Cardiac fibroblast (primary cell): ENCODE data around the gene KRT74.

Experiments used
- DNase-seq, 2 donors: peaks; one replicate each; pipeline versions ENCODE4 v3.0.0 to v3.0.0-alpha.2; 2010; ENCODE audit warnings: low read depth in 2 of 2
- H3K4me3 ChIP-seq, 2 donors: replicated peaks in 1 of 2; 1 replicate in 1 of 2; 2 replicates in 1 of 2; pipeline ENCODE4 v1.5.1; 2011; ENCODE audit warnings: low read depth in 2 of 2, low read length in 2 of 2, mild to moderate bottlenecking in 2 of 2, moderate library complexity in 1 of 2
- TF ChIP-seq, protein P1 (sequence below): IDR thresholded peaks from one replicate; pipeline ENCODE4 v1.5.1; 2011; ENCODE audit warnings: low read depth, mild to moderate bottlenecking, low read length, inconsistent platforms

The KRT74 gene

DNA sequence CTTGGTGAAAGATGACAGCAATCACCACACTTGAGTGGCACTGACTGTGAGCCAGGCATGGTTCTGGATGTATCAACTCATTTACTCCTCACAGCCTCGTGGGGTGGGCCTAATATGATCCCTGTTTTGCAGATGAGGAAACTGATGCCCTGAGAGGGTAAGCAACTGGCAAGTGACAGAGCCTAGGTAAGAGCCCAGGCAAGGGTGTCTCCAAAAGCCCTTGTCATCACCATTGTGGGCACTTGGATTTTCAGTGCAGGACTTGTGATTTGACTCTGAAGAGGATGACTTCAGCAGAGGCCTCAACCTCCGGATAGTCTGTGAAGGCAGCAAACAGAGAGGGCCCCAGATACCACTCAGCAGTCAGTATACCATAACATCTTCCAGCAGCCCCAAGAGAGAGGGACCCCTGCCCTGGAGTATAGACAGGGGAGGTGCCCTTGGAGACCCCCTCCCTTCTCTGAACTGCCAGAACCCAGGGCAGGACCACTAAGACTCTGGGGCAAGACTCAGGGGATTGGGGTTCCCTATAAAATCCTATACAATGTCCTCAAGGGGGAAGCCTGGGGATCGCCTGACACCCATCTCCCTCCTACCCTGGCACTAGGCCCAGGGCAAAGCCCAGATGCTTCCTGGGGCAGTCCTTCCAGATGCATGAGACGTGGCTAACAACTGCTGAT, 46.4 kb downstream of the KRT74 start:
- TF ChIP-seq, protein P1, sequence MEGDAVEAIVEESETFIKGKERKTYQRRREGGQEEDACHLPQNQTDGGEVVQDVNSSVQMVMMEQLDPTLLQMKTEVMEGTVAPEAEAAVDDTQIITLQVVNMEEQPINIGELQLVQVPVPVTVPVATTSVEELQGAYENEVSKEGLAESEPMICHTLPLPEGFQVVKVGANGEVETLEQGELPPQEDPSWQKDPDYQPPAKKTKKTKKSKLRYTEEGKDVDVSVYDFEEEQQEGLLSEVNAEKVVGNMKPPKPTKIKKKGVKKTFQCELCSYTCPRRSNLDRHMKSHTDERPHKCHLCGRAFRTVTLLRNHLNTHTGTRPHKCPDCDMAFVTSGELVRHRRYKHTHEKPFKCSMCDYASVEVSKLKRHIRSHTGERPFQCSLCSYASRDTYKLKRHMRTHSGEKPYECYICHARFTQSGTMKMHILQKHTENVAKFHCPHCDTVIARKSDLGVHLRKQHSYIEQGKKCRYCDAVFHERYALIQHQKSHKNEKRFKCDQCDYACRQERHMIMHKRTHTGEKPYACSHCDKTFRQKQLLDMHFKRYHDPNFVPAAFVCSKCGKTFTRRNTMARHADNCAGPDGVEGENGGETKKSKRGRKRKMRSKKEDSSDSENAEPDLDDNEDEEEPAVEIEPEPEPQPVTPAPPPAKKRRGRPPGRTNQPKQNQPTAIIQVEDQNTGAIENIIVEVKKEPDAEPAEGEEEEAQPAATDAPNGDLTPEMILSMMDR = no peak
- H3K4me3 ChIP-seq = no peak overlapping the region
- DNase-seq = no peak

DNA sequence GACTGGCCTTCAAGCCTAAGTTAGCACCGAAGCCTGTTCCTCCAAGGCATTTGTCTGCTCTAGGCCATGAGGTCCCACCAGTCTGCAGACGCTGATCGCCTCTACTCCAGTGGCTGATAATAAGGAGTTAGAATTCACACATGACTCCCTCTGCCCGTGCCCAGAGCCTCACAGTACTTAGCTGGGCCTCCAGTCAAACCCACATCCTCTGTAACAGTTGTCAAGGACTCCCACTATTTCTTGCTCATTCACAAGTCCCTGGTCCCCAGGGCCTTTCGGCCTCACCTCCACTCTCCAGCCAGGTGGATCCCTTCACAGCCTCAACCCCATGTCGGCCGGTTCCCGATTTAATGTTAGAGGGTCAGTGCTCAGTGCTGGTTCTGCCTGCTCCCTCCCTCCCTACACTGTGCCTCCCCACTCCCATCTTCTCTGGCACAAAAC, 47.1 kb downstream of the KRT74 start:
- TF ChIP-seq, protein P1 = no peak
- no peak for DNase-seq
- H3K4me3 ChIP-seq = no peak overlapping the region

DNA sequence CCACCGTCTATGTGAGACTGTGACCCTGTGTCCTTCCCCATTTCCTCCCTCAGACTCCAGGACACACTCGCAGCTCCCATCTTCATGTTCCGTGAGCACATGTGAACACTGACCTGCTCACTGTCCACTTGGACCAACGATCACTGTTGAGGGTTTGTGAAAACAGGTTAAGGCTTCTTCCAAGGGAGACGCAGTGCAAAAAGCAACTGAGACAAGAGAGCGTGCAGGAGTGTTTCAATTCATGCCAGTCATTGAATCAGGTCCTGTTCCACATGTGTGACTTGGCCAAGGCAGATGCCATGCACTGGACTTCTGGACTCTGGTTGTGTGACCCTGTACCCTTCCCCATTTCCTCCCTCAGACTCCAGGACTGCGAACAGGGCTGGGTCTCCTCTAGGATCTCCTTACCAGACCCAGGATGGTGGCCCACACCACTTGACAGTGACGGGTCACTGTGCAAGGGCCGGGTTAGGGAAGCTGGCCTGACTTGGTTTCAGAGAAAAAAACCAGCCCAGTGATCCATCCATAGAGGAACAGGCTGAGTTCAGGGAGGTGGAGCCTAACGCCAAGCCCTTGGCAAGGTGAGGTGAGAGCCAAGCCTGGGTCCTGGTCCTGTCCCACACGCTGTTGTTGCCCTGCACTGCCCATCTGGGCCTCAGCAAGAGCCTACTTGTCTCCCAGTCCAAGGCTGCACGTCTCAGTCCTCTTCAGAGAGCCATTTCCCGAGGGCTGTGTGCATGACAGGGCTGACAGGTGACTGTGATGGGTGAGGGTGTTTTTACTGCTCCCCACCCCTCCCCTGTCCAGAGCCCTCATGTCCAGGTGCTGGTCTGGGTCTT, 47.8 kb downstream of the KRT74 start:
- DNase-seq = no peak
- no peak overlapping the region for H3K4me3 ChIP-seq
- TF ChIP-seq, protein P1 = no peak

DNA sequence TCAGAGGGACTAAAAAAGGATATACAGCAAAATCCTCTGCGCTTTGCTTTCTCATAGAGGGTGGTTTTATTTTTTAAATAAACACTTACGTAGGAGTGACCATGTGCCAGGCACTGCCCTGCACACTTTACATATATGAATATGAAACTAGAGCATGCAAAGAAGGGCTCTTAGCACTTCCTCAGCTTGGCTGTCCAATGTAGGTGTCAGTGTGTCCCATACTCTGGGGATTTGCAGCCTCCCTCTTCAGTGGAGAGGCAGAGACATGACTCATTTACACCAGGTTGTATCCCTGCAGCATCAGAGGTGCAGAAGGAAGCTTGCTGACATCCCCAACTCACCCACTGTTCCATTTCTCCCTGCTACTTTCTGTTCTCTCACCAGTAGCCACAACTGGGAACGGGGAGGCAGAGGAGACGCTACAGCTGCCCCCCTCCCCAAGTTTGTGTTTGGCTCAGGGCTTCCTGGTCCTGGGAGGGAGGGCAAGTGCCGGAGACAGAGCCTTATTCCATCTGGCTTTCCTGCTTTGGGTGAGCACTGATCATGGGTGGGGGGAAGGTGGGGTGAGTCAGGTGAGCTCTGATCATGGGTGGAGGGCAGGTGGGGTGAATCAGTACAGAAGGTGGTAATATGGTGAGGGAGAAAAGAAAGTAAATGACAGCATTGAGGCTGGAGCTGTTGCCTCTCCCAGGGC, 48.6 kb downstream of the KRT74 start:
- TF ChIP-seq, protein P1 = no peak
- DNase-seq = no peak
- no peak overlapping the region for H3K4me3 ChIP-seq

DNA sequence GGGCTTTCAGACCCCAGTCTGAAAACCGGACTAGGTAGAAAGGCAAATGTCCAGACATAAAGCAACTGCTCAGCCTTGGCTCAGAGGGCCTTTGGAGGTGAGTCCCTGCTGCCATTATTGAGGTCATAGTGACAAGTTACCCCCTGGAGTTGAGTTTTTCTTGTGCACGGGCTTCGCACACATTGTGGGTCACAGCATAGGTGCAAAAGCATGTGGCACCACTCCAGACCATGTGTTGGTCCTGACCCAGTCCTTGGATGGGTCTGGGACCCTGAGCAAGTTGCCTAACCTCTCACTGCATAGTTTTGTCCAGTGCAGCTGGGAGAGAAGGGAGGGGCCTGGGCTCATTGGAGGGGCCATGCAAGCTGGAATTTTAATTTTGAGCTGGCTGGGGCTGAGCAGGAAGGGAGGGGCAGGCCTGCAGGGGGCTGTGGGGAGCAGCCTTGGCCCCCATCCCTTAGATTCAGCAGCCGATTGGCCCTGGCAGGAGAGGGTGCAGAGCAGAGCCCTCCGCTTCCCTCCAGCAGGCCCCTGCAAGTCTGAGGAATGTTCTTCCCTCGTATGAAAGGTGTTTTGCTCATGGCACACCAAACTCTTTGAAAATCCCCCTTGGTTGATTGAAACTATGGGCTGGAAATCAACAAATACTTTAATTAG, 49.3 kb downstream of the KRT74 start:
- no peak overlapping the region for H3K4me3 ChIP-seq
- no peak for DNase-seq
- TF ChIP-seq, protein P1 = no peak

DNA sequence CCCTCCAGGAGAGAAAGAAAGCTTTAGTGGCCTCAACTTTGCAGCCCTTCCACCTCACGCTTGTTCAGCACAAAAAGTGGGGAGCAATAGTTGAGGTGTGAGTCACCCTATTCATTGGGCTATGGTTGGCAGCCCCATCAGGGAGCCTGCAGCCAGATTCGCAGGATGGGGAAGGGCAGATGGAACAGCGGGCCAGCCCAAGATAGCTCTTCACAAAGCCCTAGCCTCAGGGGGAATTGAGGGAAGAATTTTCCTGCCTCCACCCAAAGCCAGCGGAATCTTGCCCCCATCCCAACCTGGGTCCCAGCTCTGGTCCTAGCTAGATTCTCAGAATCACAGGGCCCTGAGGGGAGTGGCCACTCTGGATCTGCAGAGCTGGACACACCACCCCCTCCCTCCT, 49.8 kb downstream of the KRT74 start:
- H3K4me3 ChIP-seq = no peak overlapping the region
- TF ChIP-seq, protein P1 = no peak
- DNase-seq = no peak
